ENCODE results near the gene VTI1A. TPM values are rescaled to one million over a fixed set of nuclear protein-coding genes. Genes with fewer than 3 reads are reported as not detected.

VTI1A gene
- total and polyA plus RNA-seq, 9 donors = 7.8 to 48.2 (median 20.0) TPM

- Histone ChIP-seq H3K4me3 (no peak overlapping the region), H3K36me3 (no peaks in the 10 kb centered on the region), H3K4me1 (ENCODE audit: insufficient read depth) (no peaks in the 10 kb centered on the region), H3K27me3 (no peaks in the 10 kb centered on the region), H3K9me3 (no peaks in the 10 kb centered on the region), H3K27ac (no peak overlapping the region)
- intact Hi-C loops (cut with DNase I) = no loop called here
- WGBS, 3 donors = 35 to 44% (median 40%) methylated on average over 4 of the region's 4 CpGs
- no peak for TF ChIP-seq EP300 (IDR thresholded peaks at IDR 0.05)
- TF ChIP-seq POLR2A (IDR thresholded peaks at IDR 0.05) = no peak
- TF ChIP-seq CTCF (IDR thresholded peaks at IDR 0.05) = no peak
- peak; percentile 10 to 46 (median 23) for DNase-seq
Measured at GRCh38 chr10:112689327-112690072, 242.5 kb downstream of the VTI1A start.

DNA sequence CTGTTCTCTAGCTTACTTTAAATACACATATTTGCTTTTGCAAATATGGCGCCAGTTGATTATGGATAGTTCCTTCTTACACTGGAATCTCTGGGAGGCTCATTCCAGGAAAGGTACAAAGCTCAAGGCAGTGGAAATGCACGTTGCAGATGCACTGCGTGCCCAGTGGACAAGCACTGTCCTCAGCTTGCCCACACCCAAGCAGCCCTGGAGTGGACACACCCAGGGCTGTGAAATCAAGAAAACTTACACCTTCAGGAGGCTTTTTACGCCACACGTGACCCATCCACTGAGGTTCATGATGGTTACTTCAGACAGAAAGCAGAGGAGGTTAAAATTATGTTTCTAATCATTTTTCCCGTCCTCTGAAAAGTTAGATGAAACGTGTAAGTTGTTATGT is 248.5 kb downstream of the VTI1A start:
- intact Hi-C loops (cut with DNase I) = no loop called here
- WGBS, 3 donors = 94 to 99% (median 96%) methylated on average over 7 of the region's 7 CpGs
- H3K4me1 ChIP-seq (ENCODE audit: insufficient read depth) = no peaks in the 10 kb centered on the region
- TF ChIP-seq EP300 (IDR thresholded peaks at IDR 0.05) (no peak), POLR2A (IDR thresholded peaks at IDR 0.05) (no peak), CTCF (IDR thresholded peaks at IDR 0.05) (no peak)
- H3K4me3 ChIP-seq = no peak overlapping the region
- H3K9me3 ChIP-seq = no peaks in the 10 kb centered on the region
- H3K36me3 ChIP-seq = no peaks in the 10 kb centered on the region
- DNase-seq = no peak
- H3K27me3 ChIP-seq = no peaks in the 10 kb centered on the region
- H3K27ac ChIP-seq = no peak overlapping the region

GRCh38 chr10:112696592-112696991 is 249.6 kb downstream of the VTI1A start:
- intact Hi-C loops (cut with DNase I) = no loop called here
- WGBS, 3 donors = 41 to 55% (median 47%) methylated on average over 2 of the region's 2 CpGs
- Histone ChIP-seq H3K4me3 (no peak overlapping the region), H3K9me3 (no peaks in the 10 kb centered on the region), H3K4me1 (ENCODE audit: insufficient read depth) (no peaks in the 10 kb centered on the region), H3K27me3 (no peaks in the 10 kb centered on the region), H3K27ac (no peak overlapping the region), H3K36me3 (no peaks in the 10 kb centered on the region)
- DNase-seq = no peak
- no peak for TF ChIP-seq POLR2A (IDR thresholded peaks at IDR 0.05)
- no peak for TF ChIP-seq EP300 (IDR thresholded peaks at IDR 0.05)
- TF ChIP-seq CTCF (IDR thresholded peaks at IDR 0.05) = no peak

DNA sequence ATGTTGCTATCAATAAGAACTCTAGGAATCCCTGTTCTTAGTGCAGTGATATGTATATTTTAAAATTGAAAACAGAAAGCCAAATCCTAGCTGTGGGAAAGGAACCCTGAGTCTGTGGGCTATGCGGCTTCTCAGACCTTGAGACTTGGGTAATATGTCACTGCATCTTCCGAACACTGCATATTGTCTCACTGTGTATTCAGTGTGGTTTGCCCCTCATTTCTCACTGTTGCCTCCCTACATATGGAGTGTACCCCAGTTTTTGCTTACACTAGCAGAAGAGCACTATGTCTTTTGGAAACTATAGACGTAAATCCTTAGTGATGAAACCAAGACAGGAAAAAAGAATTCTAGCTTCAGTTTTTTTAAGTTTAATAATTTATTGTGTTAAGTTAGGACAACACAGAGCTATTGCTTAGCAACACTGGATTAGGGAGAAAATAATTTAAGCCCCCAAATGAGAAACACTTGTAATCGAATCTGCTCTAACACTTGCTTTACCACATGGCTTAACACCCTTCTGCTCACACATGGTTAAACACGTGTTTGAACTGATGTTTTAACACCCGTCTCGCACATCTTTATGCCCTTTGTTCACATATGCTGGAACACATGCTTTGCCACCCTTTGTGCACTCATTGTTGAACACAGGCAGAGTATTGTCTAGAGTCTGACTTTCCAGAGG is 251.3 kb downstream of the VTI1A start:
- Histone ChIP-seq H3K36me3 (no peaks in the 10 kb centered on the region), H3K27me3 (no peaks in the 10 kb centered on the region), H3K9me3 (no peaks in the 10 kb centered on the region), H3K4me3 (no peak overlapping the region), H3K27ac (no peak overlapping the region), H3K4me1 (ENCODE audit: insufficient read depth) (no peaks in the 10 kb centered on the region)
- no peak for DNase-seq
- WGBS, 3 donors = 83 to 92% (median 87%) methylated on average over 7 of the region's 7 CpGs
- intact Hi-C loops (cut with DNase I) = no loop called here
- TF ChIP-seq POLR2A (IDR thresholded peaks at IDR 0.05) (no peak), EP300 (IDR thresholded peaks at IDR 0.05) (no peak), CTCF (IDR thresholded peaks at IDR 0.05) (no peak)

Measured in ovary (tissue), 9 donors.